ENCODE results near the gene GAGE2A.

GAGE2A gene

GRCh38 chrX:49618574-49618973 is 29.3 kb downstream of the GAGE2A start:
- DNase-seq (ENCODE audit: low read depth): no peak
- no peak for TF ChIP-seq CTCF (IDR thresholded peaks at IDR 0.05; ENCODE audit: low read length, missing control alignments)
- H3K4me3 ChIP-seq (replicated peaks; ENCODE audit: low read depth, low read length): no peak overlapping the region

- DNase-seq (ENCODE audit: low read depth): no peak
- H3K4me3 ChIP-seq (replicated peaks; ENCODE audit: low read depth, low read length): no peak overlapping the region
- no peak for TF ChIP-seq CTCF (IDR thresholded peaks at IDR 0.05; ENCODE audit: low read length, missing control alignments)
Measured at GRCh38 chrX:49627086-49627777, 37.9 kb downstream of the GAGE2A start.

GRCh38 chrX:49644991-49645637 is 55.8 kb downstream of the GAGE2A start:
- no peak for DNase-seq (ENCODE audit: low read depth)
- no peak for TF ChIP-seq CTCF (IDR thresholded peaks at IDR 0.05; ENCODE audit: low read length, missing control alignments)
- H3K4me3 ChIP-seq (replicated peaks; ENCODE audit: low read depth, low read length): no peak overlapping the region
